BE2C (cell line): ENCODE results near the gene IGFN1.

Experiments
- DNase-seq: peaks from one replicate; pipeline ENCODE4 v3.0.0-alpha.2; 2020
- H3K27me3 ChIP-seq: fragments of 250-450 bp; sonication (Bioruptor Pico); 2 replicates; pipeline ENCODE4 v1.5.1; 2020; ENCODE audit warnings: mild to moderate bottlenecking
- H3K36me3 ChIP-seq: fragments of 250-450 bp; sonication (Bioruptor Pico); 2 replicates; pipeline ENCODE4 v1.5.1; 2020; ENCODE audit warnings: mild to moderate bottlenecking
- H3K4me1 ChIP-seq: fragments of 250-450 bp; sonication (Bioruptor Pico); 2 replicates; pipeline ENCODE4 v1.5.1; 2020
- H3K4me3 ChIP-seq: 2 replicates; pipeline ENCODE4 v1.5.1; 2011; ENCODE audit warnings: low read depth, low read length
- H3K9me3 ChIP-seq: fragments of 250-450 bp; sonication (Bioruptor Pico); 2 replicates; pipeline ENCODE4 v1.5.1; 2020
- CTCF ChIP-seq: IDR thresholded peaks from 2 replicates; pipeline ENCODE4 v1.5.1; 2012; ENCODE audit warnings: mild to moderate bottlenecking, low read depth, low read length

IGFN1 gene

GRCh38 chr1:201218409-201218808 lies 27.8 kb downstream of the IGFN1 start:
- DNase-seq = no peak
- Histone ChIP-seq H3K4me3 (no peak overlapping the region), H3K4me1 (no peaks in the 10 kb centered on the region), H3K9me3 (no peaks in the 10 kb centered on the region), H3K27me3 (no peaks in the 10 kb centered on the region), H3K36me3 (no peaks in the 10 kb centered on the region)
- TF ChIP-seq CTCF = no peak

DNA sequence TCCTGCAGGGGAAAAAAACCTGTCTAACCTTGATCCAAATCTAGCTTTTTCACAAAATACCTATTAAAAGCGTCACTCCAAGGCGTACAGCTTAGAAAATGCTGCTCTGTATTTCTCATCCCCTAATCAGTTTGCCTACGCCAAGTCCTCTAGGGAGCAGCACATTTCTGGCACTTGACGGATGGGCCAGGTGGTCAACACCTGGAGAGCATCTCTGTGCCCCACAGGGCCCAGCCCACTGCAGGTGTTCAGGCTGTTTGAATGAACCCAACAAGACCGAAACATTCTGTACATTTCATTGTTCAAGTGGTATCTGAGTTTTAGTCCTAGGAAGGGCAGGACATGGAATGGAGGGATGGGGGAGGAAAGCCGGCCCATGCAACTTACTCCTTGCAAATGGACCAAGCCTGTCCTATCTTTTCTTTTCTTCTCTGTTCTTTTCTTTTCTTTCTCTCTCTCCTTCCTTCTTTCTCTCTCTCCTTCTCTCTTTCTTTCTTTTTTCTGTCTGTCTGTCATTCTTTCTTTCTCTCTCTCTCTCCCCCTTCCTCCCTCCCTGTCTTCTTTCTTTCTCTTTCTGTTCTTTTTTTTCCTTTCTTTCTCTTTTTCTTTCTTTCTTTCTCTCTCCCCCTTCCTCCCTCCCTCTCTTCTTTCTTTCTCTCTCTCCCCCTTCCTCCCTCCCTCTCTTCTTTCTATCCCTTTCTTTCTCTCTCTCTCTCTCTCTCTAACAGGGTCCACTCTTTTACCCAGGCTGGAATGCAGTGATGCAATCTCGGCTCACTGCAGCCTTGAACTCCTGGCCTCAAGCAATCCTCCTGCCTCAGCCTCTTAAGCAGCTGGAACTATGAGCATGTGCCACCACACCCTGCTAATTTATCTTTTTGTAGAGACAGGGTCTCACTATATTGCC lies 29.1 kb downstream of the IGFN1 start:
- no peaks in the 10 kb centered on the region for H3K36me3 ChIP-seq
- H3K27me3 ChIP-seq = no peaks in the 10 kb centered on the region
- H3K4me1 ChIP-seq = no peaks in the 10 kb centered on the region
- no peak overlapping the region for H3K4me3 ChIP-seq
- no peak for TF ChIP-seq CTCF
- H3K9me3 ChIP-seq = no peaks in the 10 kb centered on the region
- no peak for DNase-seq

DNA sequence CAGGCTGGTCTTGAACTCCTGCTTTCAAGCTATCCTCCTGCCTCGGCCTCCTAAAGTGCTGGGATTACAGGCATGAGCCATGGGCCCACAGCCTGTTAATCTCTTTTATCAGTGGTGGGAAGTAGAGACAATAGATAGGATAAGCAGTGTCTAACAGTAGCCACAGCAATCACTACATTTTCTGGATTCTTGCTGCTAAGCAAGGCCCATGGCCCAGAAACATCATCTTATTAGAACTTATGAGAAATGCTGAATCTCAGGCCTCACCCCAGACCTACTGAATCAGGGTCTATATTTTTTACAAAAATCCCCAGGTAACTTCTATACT lies 29.7 kb downstream of the IGFN1 start:
- Histone ChIP-seq H3K36me3 (no peaks in the 10 kb centered on the region), H3K4me1 (no peaks in the 10 kb centered on the region), H3K4me3 (no peak overlapping the region), H3K9me3 (no peaks in the 10 kb centered on the region), H3K27me3 (no peaks in the 10 kb centered on the region)
- no peak for TF ChIP-seq CTCF
- DNase-seq = no peak

DNA sequence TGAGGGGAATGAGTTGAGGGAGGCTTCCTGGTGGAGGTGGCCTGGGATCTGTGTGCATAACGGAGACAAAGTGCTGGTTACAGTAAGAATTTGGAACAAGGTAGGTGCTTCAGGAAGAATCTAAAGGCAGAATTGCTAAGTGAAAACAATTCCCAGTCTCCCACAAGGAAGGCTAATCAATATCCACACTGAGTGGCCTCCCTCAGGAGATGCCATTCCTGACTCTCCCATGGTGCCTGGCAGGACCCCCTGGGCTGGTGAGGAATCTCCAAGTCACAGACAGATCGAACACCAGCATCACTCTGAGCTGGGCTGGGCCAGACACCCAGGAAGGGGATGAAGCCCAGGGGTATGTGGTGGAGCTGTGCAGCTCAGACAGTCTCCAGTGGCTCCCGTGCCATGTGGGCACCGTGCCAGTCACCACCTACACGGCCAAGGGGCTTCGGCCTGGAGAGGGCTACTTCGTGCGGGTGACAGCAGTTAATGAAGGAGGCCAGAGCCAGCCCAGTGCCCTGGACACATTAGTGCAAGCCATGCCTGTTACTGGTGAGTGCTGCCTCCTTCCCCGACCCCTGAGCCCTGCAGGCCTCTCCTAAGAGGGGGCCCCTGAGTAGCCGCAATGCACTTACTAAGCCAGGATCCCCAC lies 30.7 kb downstream of the IGFN1 start:
- TF ChIP-seq CTCF = no peak
- DNase-seq = no peak
- no peaks in the 10 kb centered on the region for H3K4me1 ChIP-seq
- H3K27me3 ChIP-seq = no peaks in the 10 kb centered on the region
- no peaks in the 10 kb centered on the region for H3K9me3 ChIP-seq
- no peak overlapping the region for H3K4me3 ChIP-seq
- H3K36me3 ChIP-seq = no peaks in the 10 kb centered on the region

GRCh38 chr1:201222125-201222524 lies 31.5 kb downstream of the IGFN1 start:
- no peak overlapping the region for H3K4me3 ChIP-seq
- no peaks in the 10 kb centered on the region for H3K27me3 ChIP-seq
- TF ChIP-seq CTCF = no peak
- no peaks in the 10 kb centered on the region for H3K9me3 ChIP-seq
- no peak for DNase-seq
- H3K4me1 ChIP-seq = no peaks in the 10 kb centered on the region
- no peaks in the 10 kb centered on the region for H3K36me3 ChIP-seq
